HepG2 (cell line): ENCODE measurements around the gene GPS1. TPM values are rescaled to one million over a fixed set of nuclear protein-coding genes. Genes with fewer than 3 reads are reported as not detected.
A peak's percentile ranks its signal among the peaks of the same experiment; 100 is the strongest.

Source experiments
- GLMP ChIP-seq: sonication (generic); formaldehyde crosslinking; IDR thresholded peaks from 2 replicates; pipeline ENCODE4 v1.9.0; 2021; ENCODE audit warnings: missing genetic modification reagents, mild to moderate bottlenecking, borderline replicate concordance
- KAT8 ChIP-seq: IDR thresholded peaks from 2 replicates; pipeline ENCODE4 v1.6.1; 2016; ENCODE audit warnings: missing genetic modification reagents, missing compliant biosample characterization
- PAWR ChIP-seq: sonication (generic); formaldehyde crosslinking; IDR thresholded peaks from 2 replicates; pipeline ENCODE4 v1.4.0; 2020; ENCODE audit warnings: missing genetic modification reagents, mild to moderate bottlenecking, borderline replicate concordance
- POLR2A ChIP-seq, 2 experiments: IDR thresholded peaks; 2 replicates each; pipeline ENCODE4 v1.6.1; 2011; ENCODE audit warnings: low read depth in 2 of 2, low read length in 2 of 2, mild to moderate bottlenecking in 1 of 2, moderate library complexity in 1 of 2; ENCODE audit not compliant: insufficient read depth in 1 of 2
- RARG ChIP-seq: sonication (generic); formaldehyde crosslinking; IDR thresholded peaks from 2 replicates; pipeline ENCODE4 v1.4.0; 2020; ENCODE audit warnings: low read depth, mild to moderate bottlenecking, missing genetic modification reagents
- SMARCE1 ChIP-seq: fragments of 450-650 bp; IDR thresholded peaks from 2 replicates; pipeline ENCODE4 v1.6.1; 2017; ENCODE audit warnings: borderline replicate concordance
- SRSF4 ChIP-seq: fragments of 200-400 bp; formaldehyde crosslinking; IDR thresholded peaks from one replicate; pipeline ENCODE4 v1.6.1; 2018; ENCODE audit warnings: mild to moderate bottlenecking, low read depth, low read length, moderate library complexity; ENCODE audit not compliant: poor library complexity, severe bottlenecking
- THAP8 ChIP-seq: sonication (generic); formaldehyde crosslinking; IDR thresholded peaks from 2 replicates; pipeline ENCODE4 v1.5.1; 2020; ENCODE audit warnings: missing genetic modification reagents, mild to moderate bottlenecking, borderline replicate concordance
- ZBTB7B ChIP-seq: sonication (generic); formaldehyde crosslinking; IDR thresholded peaks from 2 replicates; pipeline ENCODE4 v1.4.0; 2020; ENCODE audit warnings: missing genetic modification reagents
- ZGPAT ChIP-seq: IDR thresholded peaks from 2 replicates; pipeline ENCODE4 v1.6.1; 2016; ENCODE audit warnings: mild to moderate bottlenecking
- ZNF225 ChIP-seq: sonication (generic); formaldehyde crosslinking; IDR thresholded peaks from 2 replicates; pipeline ENCODE4 v1.4.0; 2020; ENCODE audit warnings: mild to moderate bottlenecking, missing genetic modification reagents
- ZNF3 ChIP-seq: IDR thresholded peaks from 2 replicates; pipeline ENCODE4 v1.7.0; 2017; ENCODE audit warnings: inconsistent platforms
- ZNF354B ChIP-seq: sonication (generic); formaldehyde crosslinking; IDR thresholded peaks from 2 replicates; pipeline ENCODE4 v1.8.0; 2022; ENCODE audit warnings: mild to moderate bottlenecking, missing genetic modification reagents
- ZNF574 ChIP-seq: sonication (generic); formaldehyde crosslinking; IDR thresholded peaks from 2 replicates; pipeline ENCODE4 v1.4.0; 2020; ENCODE audit warnings: missing genetic modification reagents
- polyA plus RNA-seq, 8 experiments: library from polyadenylated mRNA; depleted of rRNA in 3 of 8; stranded (reverse) in 7 of 8; unstranded in 1 of 8; fragments of >200 nt; fragmentation: Illumina TruSeq in 4 of 8; extraction: Trizol in 4 of 8; gene quantifications; 2 replicates each; pipeline versions ENCODE4 v1.2.1 to v1.2.3, GENCODE V29; 2011 to 2016; ENCODE audit warnings: low read depth in 4 of 8, missing spikeins in 1 of 8, mixed read lengths in 1 of 8; ENCODE audit not compliant: insufficient read depth in 1 of 8
- total RNA-seq, 5 experiments: library from RNA; depleted of rRNA; stranded (reverse); fragments of >200 nt; fragmentation: Illumina TruSeq; extraction: Trizol; gene quantifications; 2 replicates each; pipeline ENCODE4 v1.2.3, GENCODE V29; 2016; ENCODE audit warnings: low read depth in 1 of 5
- TF ChIP-seq, protein P1 (sequence below): sonication (generic); formaldehyde crosslinking; IDR thresholded peaks from 2 replicates; pipeline ENCODE4 v1.8.1; 2023; ENCODE audit warnings: mild to moderate bottlenecking, missing genetic modification reagents
- TF ChIP-seq, protein P2 (sequence below): sonication (generic); formaldehyde crosslinking; conservative IDR thresholded peaks from 2 replicates; pipeline ENCODE4 v1.4.0; 2020; ENCODE audit warnings: mild to moderate bottlenecking, missing genetic modification reagents, moderate library complexity

GPS1 gene
- total and polyA plus RNA-seq, 2 of the 13 experiments (the other 11 are each of a cell fraction or from before 2014, with no cell fraction given): 124 to 128 TPM

- TF ChIP-seq, protein P1, sequence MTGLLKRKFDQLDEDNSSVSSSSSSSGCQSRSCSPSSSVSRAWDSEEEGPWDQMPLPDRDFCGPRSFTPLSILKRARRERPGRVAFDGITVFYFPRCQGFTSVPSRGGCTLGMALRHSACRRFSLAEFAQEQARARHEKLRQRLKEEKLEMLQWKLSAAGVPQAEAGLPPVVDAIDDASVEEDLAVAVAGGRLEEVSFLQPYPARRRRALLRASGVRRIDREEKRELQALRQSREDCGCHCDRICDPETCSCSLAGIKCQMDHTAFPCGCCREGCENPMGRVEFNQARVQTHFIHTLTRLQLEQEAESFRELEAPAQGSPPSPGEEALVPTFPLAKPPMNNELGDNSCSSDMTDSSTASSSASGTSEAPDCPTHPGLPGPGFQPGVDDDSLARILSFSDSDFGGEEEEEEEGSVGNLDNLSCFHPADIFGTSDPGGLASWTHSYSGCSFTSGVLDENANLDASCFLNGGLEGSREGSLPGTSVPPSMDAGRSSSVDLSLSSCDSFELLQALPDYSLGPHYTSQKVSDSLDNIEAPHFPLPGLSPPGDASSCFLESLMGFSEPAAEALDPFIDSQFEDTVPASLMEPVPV: peak; percentile 72; the same call in 1 of the 2 replicates
- TF ChIP-seq ZNF574 (CRISPR knock-in tag) (peak; percentile 15), THAP8 (no peak), POLR2A (IDR thresholded peaks at IDR 0.05; ENCODE audit: insufficient read depth in 1 of 2, low read depth in 2 of 2, low read length in 2 of 2) (no peak), RARG (CRISPR knock-in tag) (no peak), ZNF3 (CRISPR knock-in tag) (no peak), ZBTB7B (peak; percentile 71), ZNF225 (0 out of 2 replicates have a peak, but pooled peaks have one; percentile 36), PAWR (CRISPR knock-in tag) (no peak), ZNF354B (CRISPR knock-in tag) (0 out of 2 replicates have a peak, but pooled peaks have one; percentile 23), ZGPAT (0 out of 2 replicates have a peak, but pooled peaks have one; percentile 9), SRSF4 (peak; percentile 32), GLMP (no peak), SMARCE1 (no peak), KAT8 (no peak)
- TF ChIP-seq, protein P2, sequence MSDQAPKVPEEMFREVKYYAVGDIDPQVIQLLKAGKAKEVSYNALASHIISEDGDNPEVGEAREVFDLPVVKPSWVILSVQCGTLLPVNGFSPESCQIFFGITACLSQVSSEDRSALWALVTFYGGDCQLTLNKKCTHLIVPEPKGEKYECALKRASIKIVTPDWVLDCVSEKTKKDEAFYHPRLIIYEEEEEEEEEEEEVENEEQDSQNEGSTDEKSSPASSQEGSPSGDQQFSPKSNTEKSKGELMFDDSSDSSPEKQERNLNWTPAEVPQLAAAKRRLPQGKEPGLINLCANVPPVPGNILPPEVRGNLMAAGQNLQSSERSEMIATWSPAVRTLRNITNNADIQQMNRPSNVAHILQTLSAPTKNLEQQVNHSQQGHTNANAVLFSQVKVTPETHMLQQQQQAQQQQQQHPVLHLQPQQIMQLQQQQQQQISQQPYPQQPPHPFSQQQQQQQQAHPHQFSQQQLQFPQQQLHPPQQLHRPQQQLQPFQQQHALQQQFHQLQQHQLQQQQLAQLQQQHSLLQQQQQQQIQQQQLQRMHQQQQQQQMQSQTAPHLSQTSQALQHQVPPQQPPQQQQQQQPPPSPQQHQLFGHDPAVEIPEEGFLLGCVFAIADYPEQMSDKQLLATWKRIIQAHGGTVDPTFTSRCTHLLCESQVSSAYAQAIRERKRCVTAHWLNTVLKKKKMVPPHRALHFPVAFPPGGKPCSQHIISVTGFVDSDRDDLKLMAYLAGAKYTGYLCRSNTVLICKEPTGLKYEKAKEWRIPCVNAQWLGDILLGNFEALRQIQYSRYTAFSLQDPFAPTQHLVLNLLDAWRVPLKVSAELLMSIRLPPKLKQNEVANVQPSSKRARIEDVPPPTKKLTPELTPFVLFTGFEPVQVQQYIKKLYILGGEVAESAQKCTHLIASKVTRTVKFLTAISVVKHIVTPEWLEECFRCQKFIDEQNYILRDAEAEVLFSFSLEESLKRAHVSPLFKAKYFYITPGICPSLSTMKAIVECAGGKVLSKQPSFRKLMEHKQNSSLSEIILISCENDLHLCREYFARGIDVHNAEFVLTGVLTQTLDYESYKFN (CRISPR knock-in tag): no peak
Measured at GRCh38 chr17:82016061-82016874, 35.4 kb upstream of the GPS1 start (continued).
